ENCODE data around the gene DLG3.

DLG3 gene

DNA sequence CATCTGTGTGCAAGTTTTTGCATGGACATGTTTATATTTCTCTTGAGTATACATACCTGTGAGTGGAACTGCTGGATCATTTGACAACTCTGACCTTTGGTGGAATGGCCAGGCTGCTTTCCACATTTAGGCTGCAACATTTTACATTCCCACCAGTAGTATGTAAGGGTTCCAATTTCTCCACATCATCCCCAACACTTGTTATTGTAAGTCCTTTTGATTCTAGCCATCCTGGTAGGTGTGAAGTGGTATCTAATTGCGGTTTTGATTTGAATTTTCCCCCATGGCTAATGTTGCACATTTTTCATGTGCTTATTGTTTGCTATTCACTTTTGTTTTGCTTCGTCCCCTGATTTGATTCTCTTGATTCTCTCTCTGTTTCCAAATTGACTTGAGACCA, 16.4 kb downstream of the DLG3 start:
- DNase-seq (ENCODE audit: extremely low read depth, low read depth): no peak
- TF ChIP-seq, protein P1, sequence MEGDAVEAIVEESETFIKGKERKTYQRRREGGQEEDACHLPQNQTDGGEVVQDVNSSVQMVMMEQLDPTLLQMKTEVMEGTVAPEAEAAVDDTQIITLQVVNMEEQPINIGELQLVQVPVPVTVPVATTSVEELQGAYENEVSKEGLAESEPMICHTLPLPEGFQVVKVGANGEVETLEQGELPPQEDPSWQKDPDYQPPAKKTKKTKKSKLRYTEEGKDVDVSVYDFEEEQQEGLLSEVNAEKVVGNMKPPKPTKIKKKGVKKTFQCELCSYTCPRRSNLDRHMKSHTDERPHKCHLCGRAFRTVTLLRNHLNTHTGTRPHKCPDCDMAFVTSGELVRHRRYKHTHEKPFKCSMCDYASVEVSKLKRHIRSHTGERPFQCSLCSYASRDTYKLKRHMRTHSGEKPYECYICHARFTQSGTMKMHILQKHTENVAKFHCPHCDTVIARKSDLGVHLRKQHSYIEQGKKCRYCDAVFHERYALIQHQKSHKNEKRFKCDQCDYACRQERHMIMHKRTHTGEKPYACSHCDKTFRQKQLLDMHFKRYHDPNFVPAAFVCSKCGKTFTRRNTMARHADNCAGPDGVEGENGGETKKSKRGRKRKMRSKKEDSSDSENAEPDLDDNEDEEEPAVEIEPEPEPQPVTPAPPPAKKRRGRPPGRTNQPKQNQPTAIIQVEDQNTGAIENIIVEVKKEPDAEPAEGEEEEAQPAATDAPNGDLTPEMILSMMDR (IDR thresholded peaks at IDR 0.05; ENCODE audit: low read depth, low read length): no peak

DNA sequence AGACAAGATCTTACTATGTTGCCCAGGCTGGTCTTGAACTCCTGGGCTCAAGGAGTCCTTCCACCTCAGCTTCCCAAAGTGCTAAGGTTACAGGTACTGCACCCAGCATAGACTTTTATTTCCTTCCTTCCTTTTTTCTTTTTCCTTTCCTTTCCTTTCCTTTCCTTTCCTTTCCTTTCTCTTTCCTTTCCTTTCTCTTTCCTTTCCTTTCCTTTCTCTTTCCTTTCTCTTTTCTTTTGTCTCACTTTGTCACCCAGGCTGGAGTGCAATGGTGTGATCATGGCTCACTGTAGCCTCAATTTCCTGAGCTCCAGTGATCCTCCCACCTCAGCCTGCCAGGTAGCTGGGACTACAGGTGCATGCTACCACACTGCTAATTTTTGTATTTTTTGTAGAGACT, 19.4 kb downstream of the DLG3 start:
- TF ChIP-seq, protein P1 (IDR thresholded peaks at IDR 0.05; ENCODE audit: low read depth, low read length): no peak
- no peak for DNase-seq (ENCODE audit: extremely low read depth, low read depth)

DNA sequence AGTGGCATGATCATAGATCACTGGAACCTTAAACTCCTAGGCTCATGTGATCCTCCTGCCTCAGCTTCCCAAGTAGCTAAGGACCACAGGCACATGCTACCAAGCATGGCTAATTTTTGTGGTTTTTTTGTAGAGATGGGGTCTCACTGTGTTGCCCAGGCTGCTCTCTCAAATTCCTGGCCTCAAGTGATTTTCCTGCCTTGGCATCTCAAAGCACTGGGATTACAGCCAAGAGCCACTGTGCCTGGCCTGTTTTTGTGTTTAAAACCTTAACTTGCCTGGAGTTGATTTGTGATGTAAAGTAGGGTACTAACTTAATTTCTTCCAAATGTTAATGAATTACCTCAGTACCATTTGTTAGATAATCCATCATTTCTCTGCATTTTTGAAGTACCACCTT, 22.3 kb downstream of the DLG3 start:
- TF ChIP-seq, protein P1 (IDR thresholded peaks at IDR 0.05; ENCODE audit: low read depth, low read length): no peak
- no peak for DNase-seq (ENCODE audit: extremely low read depth, low read depth)

DNA sequence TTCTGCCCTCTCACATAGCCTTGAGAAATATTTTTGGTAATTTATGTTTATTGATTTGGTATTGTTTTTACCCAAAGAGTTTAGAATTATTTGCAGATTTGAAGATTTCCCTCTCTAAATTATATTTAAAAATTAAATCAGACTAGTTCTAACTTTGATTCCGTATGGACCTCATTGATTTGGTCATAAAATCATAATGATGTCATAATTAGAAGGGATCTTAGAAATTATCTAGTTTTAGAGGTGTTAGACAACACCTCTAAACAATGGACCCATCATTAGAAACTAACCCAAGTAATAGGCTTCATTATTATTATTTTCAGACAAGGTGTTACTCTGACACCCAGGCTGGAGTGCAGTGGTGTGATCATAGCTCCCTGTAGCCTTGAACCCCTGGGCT, 24.1 kb downstream of the DLG3 start:
- TF ChIP-seq, protein P1 (IDR thresholded peaks at IDR 0.05; ENCODE audit: low read depth, low read length): no peak
- no peak for DNase-seq (ENCODE audit: extremely low read depth, low read depth)

DNA sequence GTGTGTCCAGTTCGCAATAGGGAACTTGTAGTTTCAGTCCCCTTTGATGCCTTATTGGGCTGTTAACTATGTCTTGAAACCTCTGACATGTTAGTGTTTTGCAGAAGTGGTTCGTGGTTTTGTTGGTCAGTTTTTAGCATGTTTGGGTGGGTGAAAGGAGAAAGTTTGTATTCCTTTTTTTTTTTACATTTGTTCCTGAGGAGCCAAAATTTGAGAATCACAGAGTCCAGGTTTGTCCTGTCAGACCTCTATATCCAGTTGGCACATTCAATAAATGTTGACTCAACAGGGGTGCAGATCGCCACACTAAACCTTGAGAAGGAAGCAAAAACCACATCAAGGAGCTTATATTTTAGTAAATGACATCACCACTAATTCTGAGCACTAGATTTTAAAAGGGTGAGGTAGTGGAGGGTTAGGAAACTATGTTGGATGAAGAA, 26.2 kb downstream of the DLG3 start:
- TF ChIP-seq, protein P1 (IDR thresholded peaks at IDR 0.05; ENCODE audit: low read depth, low read length): no peak
- DNase-seq (ENCODE audit: extremely low read depth, low read depth): no peak

DNA sequence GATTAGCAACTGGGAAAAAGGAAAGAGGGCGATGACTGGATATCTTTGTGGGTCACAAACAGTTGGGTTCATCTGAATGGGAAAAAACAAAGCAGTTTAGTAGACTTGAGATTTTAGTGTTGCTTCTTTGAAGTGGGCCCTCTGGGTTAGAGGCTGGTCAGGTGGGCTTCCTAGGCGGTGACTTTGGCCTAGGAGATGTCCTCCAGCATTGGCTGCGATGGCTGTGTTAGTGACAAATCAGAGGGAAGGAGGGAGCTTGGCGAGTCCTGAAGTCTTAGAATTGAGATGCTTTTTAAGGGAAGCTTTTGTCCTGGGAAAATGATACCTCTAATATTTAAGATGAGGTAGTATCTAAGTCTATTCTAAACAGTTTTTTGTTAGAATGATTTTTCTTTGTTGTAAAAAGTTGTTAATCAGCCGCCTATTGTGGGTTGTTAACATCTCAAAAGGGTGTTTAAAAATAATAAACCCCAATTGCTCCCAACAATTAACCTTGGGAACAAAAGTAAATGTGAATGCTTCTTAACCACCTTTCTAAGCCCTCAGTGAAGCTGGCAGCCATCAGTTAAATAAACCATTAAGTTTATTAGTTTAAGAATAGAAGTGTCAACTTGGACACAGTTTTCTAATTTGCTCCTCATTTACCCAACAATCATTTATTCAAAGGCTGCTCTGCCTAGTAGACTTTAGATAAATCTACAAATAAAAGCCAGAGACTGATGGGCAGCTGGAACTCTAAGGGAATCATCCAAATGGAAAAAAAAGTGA, 31.7 kb downstream of the DLG3 start:
- TF ChIP-seq, protein P1 (IDR thresholded peaks at IDR 0.05; ENCODE audit: low read depth, low read length): no peak
- no peak for DNase-seq (ENCODE audit: extremely low read depth, low read depth)

DNA sequence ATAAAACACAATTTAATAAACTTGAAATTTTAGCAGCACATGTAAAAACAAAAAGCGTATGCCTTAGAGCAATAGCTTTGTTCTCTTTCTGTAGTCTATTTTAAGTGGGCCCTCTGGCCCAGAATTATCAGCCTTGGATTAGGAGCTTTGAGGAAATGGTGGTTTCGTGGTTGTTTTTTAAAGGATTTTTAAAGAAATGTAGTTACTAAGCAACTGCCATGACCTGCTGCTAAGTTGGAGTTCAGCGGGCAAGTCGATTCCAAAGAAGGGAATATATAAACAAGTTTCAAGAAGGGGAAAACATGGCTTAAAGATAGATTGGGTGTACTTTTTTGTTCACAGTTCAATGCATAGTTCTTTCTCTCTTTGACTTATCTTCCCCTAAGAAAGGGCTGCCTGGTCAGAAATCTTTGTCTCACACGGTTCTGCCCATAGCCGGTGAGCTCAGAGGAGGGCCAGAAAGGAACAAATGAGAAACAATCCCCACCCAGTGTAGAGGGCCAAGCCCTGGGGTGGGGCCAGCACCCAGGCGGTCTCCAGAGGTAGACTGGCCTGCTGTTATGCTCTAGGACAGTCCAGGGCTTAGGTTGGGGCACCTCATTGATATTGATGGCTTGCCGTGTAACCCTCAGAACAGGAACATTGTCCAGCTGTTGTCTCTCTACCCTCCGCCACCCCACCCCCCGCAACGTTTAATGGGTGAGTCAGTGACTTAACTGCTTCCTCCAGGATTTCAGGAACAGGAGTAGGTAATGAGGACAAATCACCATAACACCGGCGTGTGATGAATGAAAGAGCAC, 32.5 kb downstream of the DLG3 start:
- DNase-seq (ENCODE audit: extremely low read depth, low read depth): no peak
- TF ChIP-seq, protein P1 (IDR thresholded peaks at IDR 0.05; ENCODE audit: low read depth, low read length): no peak

Data from AG09319 (cell line).